H9 (cell line): Measurements from ENCODE around the gene AP1G2. TPM values are rescaled to one million over a fixed set of nuclear protein-coding genes. Genes with fewer than 3 reads are reported as not detected.
A peak's percentile ranks its signal among the peaks of the same experiment; 100 is the strongest.

Experiments
- DNase-seq: peaks from one replicate; pipeline ENCODE4 v3.0.0-alpha.2; 2017
- H2AFZ ChIP-seq: one replicate; pipeline ENCODE4 v1.6.1; 2013; ENCODE audit warnings: mild to moderate bottlenecking, low read length, control low read depth, moderate library complexity
- H2AK5ac ChIP-seq: 2 replicates; pipeline ENCODE4 v1.6.1; 2013; ENCODE audit warnings: low read length, control low read depth, mixed read lengths; ENCODE audit not compliant: insufficient read length
- H2BK120ac ChIP-seq: one replicate; pipeline ENCODE4 v1.6.1; 2013; ENCODE audit warnings: low read depth, mild to moderate bottlenecking, low read length, control low read depth, inconsistent platforms; ENCODE audit not compliant: poor library complexity, severe bottlenecking
- H2BK12ac ChIP-seq: 2 replicates; pipeline ENCODE4 v1.6.1; 2013; ENCODE audit warnings: low read length, control low read depth, mixed read lengths, low read depth; ENCODE audit not compliant: insufficient read length
- H2BK15ac ChIP-seq: 2 replicates; pipeline ENCODE4 v1.6.1; 2013; ENCODE audit warnings: low read depth, low read length, control low read depth
- H2BK20ac ChIP-seq: one replicate; pipeline ENCODE4 v1.6.1; 2013; ENCODE audit warnings: low read depth, mild to moderate bottlenecking, low read length, control low read depth, inconsistent platforms; ENCODE audit not compliant: poor library complexity, severe bottlenecking
- H2BK5ac ChIP-seq: 2 replicates; pipeline ENCODE4 v1.6.1; 2013; ENCODE audit warnings: low read length, control low read depth, mixed read lengths; ENCODE audit not compliant: insufficient read length
- H3K14ac ChIP-seq: 2 replicates; pipeline ENCODE4 v1.6.1; 2013; ENCODE audit warnings: low read length, control low read depth; ENCODE audit not compliant: insufficient read depth
- H3K18ac ChIP-seq: 2 replicates; pipeline ENCODE4 v1.6.1; 2013; ENCODE audit warnings: low read depth, mild to moderate bottlenecking, mixed read lengths, low read length, control low read depth; ENCODE audit not compliant: insufficient read length
- H3K23ac ChIP-seq: 2 replicates; pipeline ENCODE4 v1.6.1; 2013; ENCODE audit warnings: low read length, control low read depth, mixed read lengths, low read depth; ENCODE audit not compliant: insufficient read length
- H3K23me2 ChIP-seq: 2 replicates; pipeline ENCODE4 v1.6.1; 2013; ENCODE audit warnings: low read depth, mild to moderate bottlenecking, mixed read lengths, low read length, control low read depth; ENCODE audit not compliant: insufficient read length, poor library complexity, severe bottlenecking
- H3K27ac ChIP-seq: 2 replicates; pipeline ENCODE4 v1.5.1; 2013; ENCODE audit warnings: low read length, control low read depth, mixed read lengths, low read depth; ENCODE audit not compliant: insufficient read length
- H3K27me3 ChIP-seq: 2 replicates; pipeline ENCODE4 v1.6.1; 2013; ENCODE audit warnings: low read length, control low read depth, inconsistent platforms; ENCODE audit not compliant: insufficient read depth
- H3K4ac ChIP-seq: 2 replicates; pipeline ENCODE4 v1.6.1; 2013; ENCODE audit warnings: low read depth, mild to moderate bottlenecking, control low read depth, inconsistent platforms, low read length, moderate library complexity
- H3K4me1 ChIP-seq: 2 replicates; pipeline ENCODE4 v1.6.1; 2013; ENCODE audit warnings: low read length, control low read depth, inconsistent platforms; ENCODE audit not compliant: insufficient read depth
- H3K4me2 ChIP-seq: 2 replicates; pipeline ENCODE4 v1.6.1; 2013; ENCODE audit warnings: low read length, control low read depth, mixed read lengths; ENCODE audit not compliant: insufficient read length, insufficient read depth
- H3K56ac ChIP-seq: 2 replicates; pipeline ENCODE4 v1.6.1; 2013; ENCODE audit warnings: low read depth, mild to moderate bottlenecking, mixed read lengths, low read length, control low read depth; ENCODE audit not compliant: insufficient read length
- H3K79me1 ChIP-seq: 2 replicates; pipeline ENCODE4 v1.6.1; 2013; ENCODE audit warnings: low read depth, mild to moderate bottlenecking, moderate library complexity, low read length, control low read depth, inconsistent platforms; ENCODE audit not compliant: insufficient read depth, poor library complexity, severe bottlenecking
- H3K79me2 ChIP-seq: 2 replicates; pipeline ENCODE4 v1.6.1; 2013; ENCODE audit warnings: low read length, control low read depth, inconsistent platforms; ENCODE audit not compliant: insufficient read depth
- H3K9ac ChIP-seq: 2 replicates; pipeline ENCODE4 v1.6.1; 2013; ENCODE audit warnings: low read length, control low read depth, mixed read lengths; ENCODE audit not compliant: insufficient read length; ENCODE audit errors: extremely low read depth
- H3K9me3 ChIP-seq: one replicate; pipeline ENCODE4 v1.6.1; 2013; ENCODE audit warnings: low read depth, low read length, inconsistent platforms; ENCODE audit not compliant: control insufficient read depth
- H3T11ph ChIP-seq: one replicate; pipeline ENCODE4 v1.6.1; 2013; ENCODE audit warnings: mild to moderate bottlenecking, low read length, control low read depth, inconsistent platforms
- H4K20me1 ChIP-seq: one replicate; pipeline ENCODE4 v1.6.1; 2013; ENCODE audit not compliant: control insufficient read depth, insufficient read length, insufficient read depth
- H4K5ac ChIP-seq: 2 replicates; pipeline ENCODE4 v1.6.1; 2013; ENCODE audit warnings: low read depth, mild to moderate bottlenecking, mixed read lengths, low read length, control low read depth; ENCODE audit not compliant: insufficient read length
- H4K8ac ChIP-seq: replicated peaks from 2 replicates; pipeline ENCODE4 v1.6.1; 2013; ENCODE audit warnings: low read length, control low read depth, mixed read lengths, low read depth; ENCODE audit not compliant: insufficient read length
- H4K91ac ChIP-seq: 2 replicates; pipeline ENCODE4 v1.6.1; 2013; ENCODE audit warnings: low read depth, mild to moderate bottlenecking, moderate library complexity, mixed read lengths, low read length, control low read depth; ENCODE audit not compliant: insufficient read length
- H3K27ac Mint-ChIP-seq, 3 experiments: 2 replicates in 2 of 3; 3 replicates in 1 of 3; pipeline ENCODE4 v1.8.0; 2020 to 2021; ENCODE audit warnings: mixed read lengths in 3 of 3, mild to moderate bottlenecking in 1 of 3, moderate library complexity in 1 of 3
- H3K27me3 Mint-ChIP-seq: 2 replicates; pipeline ENCODE4 v1.8.0; 2021; ENCODE audit warnings: low read depth, mild to moderate bottlenecking, moderate library complexity, mixed read lengths
- H3K36me3 Mint-ChIP-seq, 3 experiments: 2 replicates in 2 of 3; 3 replicates in 1 of 3; pipeline ENCODE4 v1.8.0; 2020 to 2021; ENCODE audit warnings: low read depth in 3 of 3, mixed read lengths in 3 of 3; ENCODE audit not compliant: insufficient read depth in 1 of 3
- H3K4me1 Mint-ChIP-seq, 2 experiments: 2 replicates each; pipeline ENCODE4 v1.8.0; 2020; ENCODE audit warnings: mixed read lengths in 2 of 2
- H3K4me3 Mint-ChIP-seq, 2 experiments: 2 replicates in 1 of 2; 3 replicates in 1 of 2; pipeline ENCODE4 v1.8.0; 2020 to 2021; ENCODE audit warnings: mild to moderate bottlenecking in 2 of 2, mixed read lengths in 2 of 2, moderate library complexity in 1 of 2
- H3K9me3 Mint-ChIP-seq, 2 experiments: 2 replicates in 1 of 2; 3 replicates in 1 of 2; pipeline ENCODE4 v1.8.0; 2020; ENCODE audit warnings: mild to moderate bottlenecking in 2 of 2, mixed read lengths in 2 of 2, moderate library complexity in 1 of 2
- WGBS: extraction: QIAGEN DNeasy Blood & Tissue Kit; methylation state at CpG from one replicate; pipeline ENCODE4 v1.1.7; 2013; ENCODE audit warnings: missing lambda C conversion rate, low lambda C conversion rate, mixed read lengths; ENCODE audit not compliant: insufficient read length; ENCODE audit errors: extremely low coverage; 5-methylcytosine and 5-hydroxymethylcytosine counted together
- total RNA-seq: library from RNA; stranded (reverse); gene quantifications from 2 replicates; pipeline ENCODE4 v1.2.1, GENCODE V29; 2021
- TF ChIP-seq, protein P1 (sequence below): fragments of 200-600 bp; sonication (generic); conservative IDR thresholded peaks from 3 replicates; pipeline ENCODE4 v1.8.0; 2021; ENCODE audit warnings: antibody characterized with exemption, mild to moderate bottlenecking

The AP1G2 gene
- total RNA-seq, 1 experiment from 2014 or later: 107 TPM

DNA sequence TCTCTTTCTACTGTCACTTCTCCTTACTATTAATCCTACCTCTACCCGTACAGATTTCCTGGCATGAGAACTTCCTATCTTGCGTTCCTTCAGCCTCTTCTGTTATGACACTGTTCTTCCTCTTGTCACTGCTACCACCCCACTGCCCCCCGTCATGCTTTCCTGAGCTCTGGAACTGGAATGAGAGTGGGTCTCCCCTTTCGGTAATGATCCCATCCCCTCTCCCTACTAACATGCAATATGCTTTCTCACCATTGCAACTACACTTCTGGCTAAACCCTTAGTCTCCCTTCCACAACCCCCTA lies 4.9 kb upstream of the AP1G2 start:
- Mint-ChIP-seq H3K4me3 (no peak overlapping the region; a peak in 2 of 5 replicates), H3K27me3 (peaks cover 42% of the 10 kb centered on the region), H3K36me3 (peaks cover 0 to 39% (median 30%) of the 10 kb centered on the region in 3 experiments; a peak in 5 of 7 replicates), H3K27ac (peak overlapping the region in 1 of 3 experiments; percentile 65; a peak in 2 of 7 replicates), H3K9me3 (no peaks in the 10 kb centered on the region; a peak in 1 of 5 replicates), H3K4me1 (peaks cover 43 to 47% of the 10 kb centered on the region in 2 experiments)
- H3K4ac ChIP-seq: no peak overlapping the region
- no peak overlapping the region for H3K56ac ChIP-seq
- H3K18ac ChIP-seq: no peak overlapping the region
- H3K79me1 ChIP-seq: no peaks in the 10 kb centered on the region
- no peak overlapping the region for H2BK12ac ChIP-seq
- H3K4me2 ChIP-seq: no peak overlapping the region
- H4K20me1 ChIP-seq: peaks cover 5% of the 10 kb centered on the region
- TF ChIP-seq, protein P1, sequence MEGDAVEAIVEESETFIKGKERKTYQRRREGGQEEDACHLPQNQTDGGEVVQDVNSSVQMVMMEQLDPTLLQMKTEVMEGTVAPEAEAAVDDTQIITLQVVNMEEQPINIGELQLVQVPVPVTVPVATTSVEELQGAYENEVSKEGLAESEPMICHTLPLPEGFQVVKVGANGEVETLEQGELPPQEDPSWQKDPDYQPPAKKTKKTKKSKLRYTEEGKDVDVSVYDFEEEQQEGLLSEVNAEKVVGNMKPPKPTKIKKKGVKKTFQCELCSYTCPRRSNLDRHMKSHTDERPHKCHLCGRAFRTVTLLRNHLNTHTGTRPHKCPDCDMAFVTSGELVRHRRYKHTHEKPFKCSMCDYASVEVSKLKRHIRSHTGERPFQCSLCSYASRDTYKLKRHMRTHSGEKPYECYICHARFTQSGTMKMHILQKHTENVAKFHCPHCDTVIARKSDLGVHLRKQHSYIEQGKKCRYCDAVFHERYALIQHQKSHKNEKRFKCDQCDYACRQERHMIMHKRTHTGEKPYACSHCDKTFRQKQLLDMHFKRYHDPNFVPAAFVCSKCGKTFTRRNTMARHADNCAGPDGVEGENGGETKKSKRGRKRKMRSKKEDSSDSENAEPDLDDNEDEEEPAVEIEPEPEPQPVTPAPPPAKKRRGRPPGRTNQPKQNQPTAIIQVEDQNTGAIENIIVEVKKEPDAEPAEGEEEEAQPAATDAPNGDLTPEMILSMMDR: no peak
- H3K27me3 ChIP-seq: peaks cover 7% of the 10 kb centered on the region; the same call in 1 of the 2 replicates
- H3K79me2 ChIP-seq: no peaks in the 10 kb centered on the region
- H3K23me2 ChIP-seq: peaks cover 19% of the 10 kb centered on the region
- no peak for DNase-seq
- H4K91ac ChIP-seq: no peak overlapping the region
- H4K8ac ChIP-seq: no peak overlapping the region
- H3K14ac ChIP-seq: no peak overlapping the region
- peaks cover 6% of the 10 kb centered on the region; the same call in 1 of the 2 replicates for H3K4me1 ChIP-seq
- no peak overlapping the region for H2AFZ ChIP-seq
- no peak overlapping the region for H2BK5ac ChIP-seq
- H2AK5ac ChIP-seq: no peak overlapping the region
- no peak overlapping the region for H3K9ac ChIP-seq
- no peak overlapping the region for H3T11ph ChIP-seq
- no CpG with 5 or more reads among the region's 4 CpGs for WGBS
- no peak overlapping the region for H2BK15ac ChIP-seq
- H2BK20ac ChIP-seq: no peak overlapping the region
- H3K23ac ChIP-seq: no peak overlapping the region
- H3K27ac ChIP-seq: no peak overlapping the region
- no peak overlapping the region for H2BK120ac ChIP-seq
- H3K9me3 ChIP-seq: no peaks in the 10 kb centered on the region
- H4K5ac ChIP-seq: no peak overlapping the region
